G401.6 (cell line): ENCODE results near the gene SIGLEC11.
"Not testable (repeated sequence)": the region's sequence is repeated elsewhere in the genome, so short reads cannot be mapped to it uniquely, and the experiment has no call there.

Experiments used
- FAIRE-seq: peaks from 2 replicates; lab custom pipeline; 2012; peaks lifted over from hg19 to GRCh38; lab: Jason Lieb, UNC

Gene SIGLEC11

DNA sequence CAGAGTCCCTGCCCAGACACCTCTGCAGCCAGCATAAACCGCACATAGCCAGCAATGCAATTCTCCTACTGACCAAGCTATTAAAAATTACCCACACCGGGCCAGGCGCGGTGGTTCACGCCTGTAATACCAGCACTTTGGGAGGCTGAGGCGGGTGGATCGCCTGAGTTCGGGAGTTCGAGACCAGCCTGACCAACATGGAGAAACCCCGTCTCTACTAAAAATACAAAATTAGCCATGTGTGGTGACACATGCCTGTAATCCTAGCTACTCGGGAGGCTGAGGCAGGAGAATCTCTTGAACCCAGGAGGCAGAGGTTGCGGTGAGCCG, 36.1 kb downstream of the SIGLEC11 start:
- FAIRE-seq = not testable (repeated sequence)

DNA sequence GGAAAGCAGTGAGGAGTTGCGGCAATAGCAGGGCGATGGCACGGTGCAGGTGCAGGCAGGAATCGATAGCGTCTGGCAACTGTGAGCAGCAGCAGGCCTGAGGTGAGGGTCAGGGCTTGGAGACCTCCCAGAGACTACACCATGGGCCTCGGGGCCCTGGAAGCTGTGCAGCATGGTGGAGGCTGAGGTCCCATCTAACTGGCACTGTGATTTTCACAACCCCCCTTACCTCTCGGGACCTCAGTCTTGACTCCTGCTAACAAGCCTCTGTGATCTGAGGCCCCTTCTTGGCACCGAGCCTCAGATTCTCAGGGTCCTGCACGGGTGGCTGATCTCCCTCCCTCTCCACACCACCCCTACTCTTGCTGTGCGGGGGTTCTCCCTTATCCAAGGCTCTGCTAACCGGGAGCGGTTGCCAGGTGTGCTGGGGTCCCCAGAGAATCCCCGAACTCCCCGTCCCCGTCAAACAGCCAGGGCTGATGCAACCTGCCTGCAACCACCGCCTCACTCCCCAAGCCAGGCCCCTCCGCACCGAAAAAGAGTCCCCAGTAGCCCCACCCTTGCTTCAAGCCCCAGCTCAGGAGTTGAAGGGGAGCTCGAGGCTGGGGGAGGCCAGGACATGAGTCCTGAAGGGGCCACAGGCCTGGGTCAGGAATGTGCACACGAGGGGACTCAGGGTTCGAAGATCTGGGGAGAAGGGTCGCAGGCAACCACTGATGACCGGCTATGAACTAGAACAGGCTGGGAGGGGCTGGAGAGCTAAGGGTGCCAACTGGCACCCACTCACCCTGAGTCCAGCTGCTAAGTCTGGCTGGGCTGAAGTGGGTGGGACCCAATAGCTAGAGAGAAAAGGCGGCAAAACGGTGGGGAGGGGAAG, 36.7 kb downstream of the SIGLEC11 start:
- no peak for FAIRE-seq

DNA sequence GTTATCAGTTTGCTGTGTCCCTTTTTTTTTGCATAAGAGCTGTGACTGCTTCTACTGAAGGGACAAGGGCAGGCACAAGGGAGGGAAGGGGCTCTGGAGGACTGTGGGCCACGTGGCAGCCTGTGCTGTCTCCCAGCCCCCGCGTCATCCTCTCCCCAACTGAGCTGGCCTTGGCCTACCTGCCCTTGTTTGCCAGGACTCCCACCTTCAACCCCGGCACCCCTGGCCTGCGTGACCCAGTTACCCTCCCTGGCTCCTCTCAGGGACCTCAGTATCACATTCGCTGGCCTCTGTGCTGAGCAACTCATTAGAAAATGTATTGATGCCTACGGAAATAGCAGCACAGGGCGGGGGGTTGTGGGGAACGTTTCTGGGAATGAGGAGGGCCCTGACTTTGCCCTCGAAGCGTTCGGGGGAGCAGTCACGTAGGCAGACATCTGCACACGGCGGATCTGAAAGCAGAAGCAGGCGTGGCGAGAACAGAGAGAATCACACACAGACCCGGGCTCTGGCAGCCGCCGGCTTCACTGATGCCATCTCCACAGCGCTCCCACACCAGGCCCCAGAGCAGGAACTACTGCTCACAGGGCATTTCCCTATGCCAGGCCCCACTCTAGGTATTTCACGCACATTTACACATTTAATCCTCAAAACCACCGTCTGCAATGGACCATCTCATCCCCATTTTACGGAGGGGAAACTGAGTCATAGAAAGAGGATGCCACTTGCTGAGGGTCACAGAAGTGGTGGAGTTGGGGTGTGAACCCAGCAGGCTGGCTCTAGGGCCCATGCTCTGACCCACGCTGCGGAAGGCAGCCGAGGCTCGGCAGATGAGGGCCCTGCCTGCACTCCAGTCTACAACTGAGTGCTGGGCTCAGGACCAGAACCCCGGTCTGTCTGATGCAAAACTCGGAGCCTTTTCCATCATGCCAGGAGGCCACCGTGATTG, 37.6 kb downstream of the SIGLEC11 start:
- FAIRE-seq = no peak

DNA sequence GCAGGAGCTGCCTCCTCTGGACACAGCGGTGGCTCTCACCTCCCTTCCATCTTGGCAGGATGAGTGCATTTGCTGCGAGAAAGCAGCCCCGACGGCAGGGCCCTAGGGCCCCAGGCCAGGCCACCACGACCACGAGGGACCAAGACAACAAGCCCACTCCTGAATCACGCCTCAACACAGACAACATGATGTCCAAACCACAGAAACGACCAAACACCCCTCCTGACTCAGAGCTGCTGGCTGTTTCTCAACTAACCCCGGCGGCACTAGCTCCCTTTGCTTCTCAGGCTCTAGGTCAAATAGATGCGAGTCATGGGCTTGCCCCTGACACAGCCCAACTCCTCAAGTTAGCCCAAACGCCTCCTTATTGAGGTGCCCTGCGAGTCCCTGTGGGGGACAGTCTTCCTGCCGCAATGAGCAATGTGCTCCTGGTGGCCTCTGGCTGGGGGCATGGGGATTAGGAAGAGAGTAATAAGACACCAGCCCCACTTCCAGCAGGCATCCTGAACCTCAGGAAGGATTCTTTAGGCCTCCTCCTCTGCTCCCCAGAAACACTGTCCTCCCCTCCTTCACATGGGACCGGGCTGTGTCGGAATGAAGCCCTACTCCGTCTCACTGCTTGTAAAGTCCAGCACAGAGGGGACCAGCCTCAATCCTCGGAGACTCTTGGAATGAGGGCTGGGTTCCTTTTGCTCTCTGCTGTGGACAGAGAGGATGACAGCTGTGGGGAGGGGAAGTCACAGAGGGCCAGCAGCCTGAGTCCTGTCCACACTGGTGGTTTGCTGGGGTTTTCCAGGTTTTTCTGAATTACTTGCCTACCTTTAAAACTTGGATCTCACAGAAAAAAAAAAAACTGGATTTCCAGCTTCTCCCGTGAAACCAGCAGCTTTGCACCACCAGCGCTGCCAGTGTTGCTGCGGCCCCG, 38.8 kb downstream of the SIGLEC11 start:
- FAIRE-seq = no peak

DNA sequence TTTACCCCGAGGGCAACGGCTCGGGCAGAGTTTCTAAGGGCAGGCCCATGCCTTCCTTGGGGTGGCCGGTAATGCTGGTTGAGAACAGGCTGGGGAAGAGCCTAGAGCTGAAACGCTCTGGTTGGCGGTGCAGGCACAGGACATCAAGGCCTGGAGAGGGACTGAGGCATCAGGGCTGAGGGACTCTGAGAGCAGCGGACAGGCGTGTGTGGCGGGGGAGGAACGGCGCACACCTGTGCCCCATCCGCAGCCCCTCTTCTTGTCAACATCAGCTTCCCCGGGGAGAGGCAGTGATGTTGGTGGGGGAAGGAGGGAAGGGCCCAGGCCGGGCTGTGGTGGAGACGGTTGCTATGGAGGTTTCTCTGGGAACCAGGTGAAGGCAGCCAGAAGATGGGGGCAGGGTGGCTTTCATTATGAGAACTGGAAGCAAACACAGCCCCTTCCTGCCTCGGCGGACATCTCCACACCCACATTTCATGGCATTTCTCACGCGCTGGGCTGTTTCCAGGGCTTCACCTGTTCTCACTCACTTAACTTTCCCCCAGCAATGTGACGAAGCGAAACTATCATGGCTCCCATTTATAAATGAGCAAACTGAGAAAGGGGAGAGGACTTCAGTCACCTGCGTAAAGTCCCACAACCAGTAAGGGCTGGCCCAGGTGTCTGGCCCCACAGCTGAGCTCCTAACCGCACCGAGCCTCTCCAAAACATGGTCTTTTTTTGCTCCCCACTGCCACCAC, 40.2 kb downstream of the SIGLEC11 start:
- no peak for FAIRE-seq

DNA sequence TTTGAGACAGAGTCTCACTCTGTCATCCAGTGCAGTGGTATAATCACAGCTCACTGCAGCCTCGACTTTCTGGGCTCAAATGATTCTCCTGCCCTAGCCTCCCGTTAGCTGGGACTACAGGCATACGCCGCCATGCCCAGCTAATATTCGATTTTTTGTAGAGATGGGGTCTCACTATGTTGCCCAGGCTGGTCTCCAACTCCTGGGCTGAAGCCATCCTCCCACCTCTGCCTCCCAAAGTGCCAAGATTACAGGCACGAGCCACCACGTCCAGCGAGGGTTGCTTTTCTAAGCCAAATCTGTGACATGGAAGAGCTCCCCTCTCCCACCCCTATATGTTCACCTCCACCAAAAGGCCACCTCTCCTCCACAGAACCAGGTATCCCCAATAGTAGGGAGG, 42.9 kb downstream of the SIGLEC11 start:
- no peak for FAIRE-seq

DNA sequence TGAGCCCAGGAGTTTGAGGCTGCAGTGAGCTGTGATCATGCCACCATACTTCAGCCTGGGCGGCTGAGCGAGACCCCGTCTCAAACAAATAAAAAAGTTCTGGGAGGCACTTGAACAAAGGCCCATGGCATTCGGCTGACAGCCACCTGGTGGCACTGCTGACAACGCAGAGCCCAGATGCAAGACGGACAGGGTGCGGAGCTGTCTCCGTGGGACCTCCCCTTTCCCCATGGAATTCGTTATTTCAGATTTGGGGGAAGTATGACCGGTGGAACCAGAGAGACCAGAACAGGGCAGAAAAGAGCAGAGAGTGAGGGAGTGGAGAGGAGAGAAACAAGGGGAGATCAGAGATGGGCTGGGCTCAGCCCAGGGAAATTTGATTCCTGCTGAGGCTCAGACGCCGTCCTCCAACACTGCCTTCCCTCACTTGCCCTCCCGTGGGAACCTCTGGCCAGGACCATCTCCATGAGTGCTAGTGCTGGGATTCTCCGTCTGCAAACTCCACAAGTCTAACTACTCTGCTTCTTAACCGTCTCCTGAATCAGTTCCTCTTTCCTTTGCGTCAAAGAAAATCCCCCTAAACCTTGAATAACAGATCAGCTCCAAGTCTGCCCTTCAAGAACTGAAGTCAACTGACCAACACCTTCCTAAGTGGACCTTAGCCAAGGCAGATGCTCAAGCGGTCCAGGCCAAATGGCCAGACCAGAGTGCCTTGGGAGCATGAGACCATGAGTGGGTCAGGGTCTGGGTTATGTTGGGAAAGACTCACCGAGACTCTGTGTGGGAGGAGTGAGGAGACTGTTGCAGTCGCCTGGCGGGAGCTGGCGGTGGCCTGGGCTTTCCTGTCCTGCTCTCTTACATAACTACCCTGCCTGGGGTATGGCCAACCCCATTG, 43.9 kb downstream of the SIGLEC11 start:
- no peak for FAIRE-seq

DNA sequence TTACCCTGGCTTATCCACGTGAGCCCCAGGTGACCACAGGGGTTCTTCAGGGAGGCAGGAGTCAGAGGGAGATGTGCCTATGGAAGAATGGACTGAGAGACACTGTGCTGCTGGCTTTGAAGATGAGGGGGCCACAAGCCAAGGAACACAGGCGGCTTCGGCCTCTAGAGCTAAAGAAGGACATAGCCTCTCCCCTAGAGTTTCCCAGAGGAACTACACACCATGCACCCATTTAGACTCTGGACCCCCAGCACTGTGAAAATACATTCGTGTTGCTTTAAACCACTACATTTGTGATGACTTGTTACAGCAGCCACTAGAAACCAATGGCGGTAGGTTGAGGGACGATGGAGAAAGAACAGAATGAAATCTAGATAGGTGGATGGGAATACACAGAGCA, 45.7 kb downstream of the SIGLEC11 start:
- no peak for FAIRE-seq

DNA sequence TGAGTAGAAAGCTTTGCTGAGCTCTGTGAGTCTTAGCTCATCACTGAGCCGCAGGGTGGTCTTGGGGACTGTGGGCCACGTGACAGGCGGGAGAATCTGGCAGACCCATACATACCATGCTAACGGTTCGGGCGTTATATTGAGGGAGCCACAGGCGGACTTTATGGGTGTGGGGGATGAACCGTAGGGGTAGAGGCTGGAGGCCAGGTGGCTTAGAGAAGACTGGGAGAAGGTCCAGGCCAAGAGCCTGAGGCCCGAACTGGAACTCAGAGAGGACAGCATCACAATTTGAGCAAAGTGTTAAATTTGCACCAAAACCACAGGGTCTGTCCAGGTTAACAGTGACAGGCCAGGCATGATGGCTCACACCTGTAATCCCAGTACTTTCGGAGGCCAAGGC, 47.3 kb downstream of the SIGLEC11 start:
- no peak for FAIRE-seq

DNA sequence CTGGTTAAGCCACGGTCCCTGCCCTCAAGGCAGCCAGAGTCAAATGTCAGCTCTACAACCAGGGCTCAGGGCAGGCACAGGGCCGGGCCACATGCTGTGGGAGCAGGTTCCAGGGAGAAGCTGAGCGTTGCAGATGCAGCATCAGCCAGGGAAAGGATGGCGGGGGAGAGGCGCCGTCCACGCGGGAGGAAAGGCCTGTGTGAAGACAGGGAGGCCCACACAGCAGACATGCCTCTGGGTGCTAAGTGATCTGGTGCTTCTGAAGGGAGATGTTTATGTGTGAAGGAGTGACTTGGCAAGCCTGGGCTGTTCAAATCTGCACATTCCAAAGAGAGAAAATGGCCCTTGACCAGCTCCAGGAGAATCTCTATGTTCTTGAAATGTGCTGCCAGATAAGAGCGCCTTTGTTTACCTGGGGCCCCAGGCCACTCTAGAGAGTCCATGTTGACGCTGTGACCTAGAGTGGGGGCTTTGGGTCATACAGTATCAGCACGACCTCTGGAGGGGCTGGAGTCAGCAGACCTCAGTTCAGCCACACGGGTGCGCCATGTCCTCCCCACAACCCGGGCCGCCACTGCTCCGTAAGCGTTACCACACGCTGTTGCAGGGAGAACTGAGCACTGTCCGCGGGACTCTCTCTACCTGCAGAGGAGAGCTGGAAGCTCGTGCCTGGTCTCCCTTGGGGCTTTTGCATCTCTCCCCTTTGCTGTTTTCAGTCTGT, 47.8 kb downstream of the SIGLEC11 start:
- FAIRE-seq = no peak

DNA sequence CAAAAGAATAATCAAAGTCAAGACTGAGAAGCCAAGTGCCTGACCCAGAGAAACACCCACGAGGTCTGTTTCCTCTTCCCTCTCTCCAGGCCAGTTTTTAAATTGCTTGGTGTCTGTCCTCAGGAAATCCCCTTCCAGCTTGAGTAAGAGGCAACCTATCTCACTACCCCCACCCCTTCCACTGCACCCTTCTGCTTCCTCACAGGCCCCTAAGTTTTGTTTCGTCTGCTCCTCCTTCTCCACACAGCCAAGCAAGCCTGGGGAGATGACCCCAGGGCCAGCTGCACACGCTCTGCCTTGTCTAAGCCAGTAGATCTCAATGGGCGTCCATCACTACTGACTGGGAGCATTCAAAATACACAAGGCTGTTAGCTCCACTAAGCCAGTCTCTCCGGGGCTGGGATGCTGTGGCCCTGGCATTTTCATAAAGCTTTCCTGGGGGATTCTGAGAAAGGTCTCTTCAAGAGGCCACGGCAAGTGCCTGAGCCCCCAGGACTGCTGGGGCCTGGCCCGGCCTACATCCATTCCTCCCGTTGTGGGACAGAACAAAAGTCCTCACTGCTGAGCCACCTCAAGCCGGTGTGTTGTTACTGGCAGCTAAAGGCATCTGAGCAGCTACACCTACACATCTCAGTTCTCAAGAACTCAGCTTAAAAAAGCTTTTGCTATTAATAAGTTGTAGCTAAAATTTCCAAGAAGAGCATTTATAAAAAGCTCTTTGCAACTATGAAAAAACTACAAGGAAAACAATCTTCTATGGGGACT, 49.4 kb downstream of the SIGLEC11 start:
- no peak for FAIRE-seq

DNA sequence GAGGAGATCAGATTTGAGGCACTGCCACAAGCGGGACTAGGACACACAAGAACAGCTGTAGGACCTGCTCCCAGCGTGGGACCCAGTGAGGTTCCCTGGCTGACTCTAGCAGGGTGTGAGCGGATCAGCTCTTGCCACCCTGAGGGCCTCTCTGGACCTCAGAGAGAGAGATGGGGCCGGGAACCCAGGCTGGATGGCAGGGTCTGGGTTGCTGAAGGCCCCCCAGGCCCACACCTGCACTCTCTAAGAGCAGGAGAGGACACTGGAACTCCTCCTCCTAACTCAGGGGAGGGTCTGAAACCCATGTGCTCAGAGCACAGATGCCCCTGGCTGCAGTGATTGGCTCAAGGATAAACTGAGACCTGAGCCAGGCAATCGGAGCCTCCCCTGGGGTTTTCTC, 50.8 kb downstream of the SIGLEC11 start:
- FAIRE-seq = no peak

DNA sequence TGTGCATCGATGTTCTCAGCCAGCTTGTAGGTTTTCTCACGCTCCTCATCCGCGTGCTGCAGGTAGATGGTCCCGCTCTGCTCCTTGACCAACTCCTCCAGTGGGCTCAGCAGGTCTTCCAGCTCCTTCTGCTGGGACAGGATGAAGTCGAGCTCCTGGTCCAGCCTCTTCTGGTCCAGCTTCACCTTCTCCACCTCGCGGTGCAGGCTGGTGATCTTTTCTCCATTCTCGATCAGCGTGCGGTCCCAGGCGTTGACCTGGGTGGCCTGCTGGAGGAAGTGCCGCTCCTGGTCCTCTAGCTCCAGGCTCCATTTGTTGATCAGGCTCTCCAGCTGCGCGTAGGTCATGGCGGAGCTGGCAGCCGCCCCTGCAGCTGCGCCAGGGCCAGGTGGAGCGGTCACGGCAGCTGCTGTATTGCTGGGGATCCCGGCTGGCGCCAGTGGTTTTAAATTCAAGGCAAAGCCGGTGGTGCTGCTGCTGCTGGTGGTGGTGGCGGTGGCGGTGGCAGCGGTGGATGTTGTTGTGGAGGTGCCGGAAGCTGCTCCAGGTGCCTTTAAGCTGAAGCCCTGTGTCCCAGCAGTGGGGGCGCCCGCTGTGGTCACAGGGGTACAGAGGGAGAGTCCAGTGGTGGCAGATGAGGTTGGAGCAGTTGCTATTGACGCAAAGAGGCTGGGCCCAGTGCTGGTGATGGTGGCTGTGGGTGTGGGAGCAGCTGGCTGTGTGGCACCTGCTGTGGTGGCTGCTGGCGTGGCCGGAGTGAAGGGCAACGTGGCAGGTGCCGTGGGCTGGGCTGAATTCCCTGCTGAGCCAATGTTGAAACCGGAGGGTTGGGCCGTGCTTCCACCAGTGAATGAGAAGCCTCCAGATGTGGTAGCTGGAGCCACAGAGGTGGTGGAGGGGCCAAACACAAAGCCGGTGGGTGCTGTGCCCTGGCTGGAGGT, 52.2 kb downstream of the SIGLEC11 start:
- FAIRE-seq = no peak

DNA sequence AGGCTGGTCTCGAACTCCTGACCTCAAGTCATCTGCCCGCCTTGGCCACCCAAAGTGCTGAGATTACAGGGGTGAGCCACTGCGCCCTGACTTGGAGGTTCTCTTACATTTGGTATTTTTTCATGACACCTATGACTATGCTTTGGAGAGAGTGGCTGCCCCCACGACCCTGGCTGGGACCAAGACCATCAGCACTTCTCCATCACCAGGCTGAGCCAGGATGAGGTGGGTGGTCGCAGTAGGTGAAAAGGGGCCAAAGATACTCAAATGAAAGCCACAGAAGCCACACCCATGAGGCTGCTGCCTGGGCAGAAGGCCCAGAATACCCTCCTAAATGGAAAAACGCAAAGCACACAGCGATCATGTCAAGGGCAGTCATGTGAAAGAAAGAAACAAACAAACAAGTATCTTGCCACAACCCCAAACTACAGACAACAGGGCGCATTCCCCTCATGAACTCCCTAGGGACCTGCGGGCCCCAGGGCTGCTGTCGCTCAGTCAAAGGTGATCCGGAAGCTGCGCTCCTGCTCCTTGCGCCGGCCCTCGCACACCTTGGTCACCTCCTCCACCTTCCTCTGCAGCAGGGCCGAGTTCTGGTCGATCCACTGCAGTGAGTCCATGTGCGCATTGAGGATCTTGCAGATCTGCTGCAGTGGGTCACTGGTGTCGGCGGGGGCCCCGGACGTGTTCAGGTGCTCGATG, 53.1 kb downstream of the SIGLEC11 start:
- no peak for FAIRE-seq

DNA sequence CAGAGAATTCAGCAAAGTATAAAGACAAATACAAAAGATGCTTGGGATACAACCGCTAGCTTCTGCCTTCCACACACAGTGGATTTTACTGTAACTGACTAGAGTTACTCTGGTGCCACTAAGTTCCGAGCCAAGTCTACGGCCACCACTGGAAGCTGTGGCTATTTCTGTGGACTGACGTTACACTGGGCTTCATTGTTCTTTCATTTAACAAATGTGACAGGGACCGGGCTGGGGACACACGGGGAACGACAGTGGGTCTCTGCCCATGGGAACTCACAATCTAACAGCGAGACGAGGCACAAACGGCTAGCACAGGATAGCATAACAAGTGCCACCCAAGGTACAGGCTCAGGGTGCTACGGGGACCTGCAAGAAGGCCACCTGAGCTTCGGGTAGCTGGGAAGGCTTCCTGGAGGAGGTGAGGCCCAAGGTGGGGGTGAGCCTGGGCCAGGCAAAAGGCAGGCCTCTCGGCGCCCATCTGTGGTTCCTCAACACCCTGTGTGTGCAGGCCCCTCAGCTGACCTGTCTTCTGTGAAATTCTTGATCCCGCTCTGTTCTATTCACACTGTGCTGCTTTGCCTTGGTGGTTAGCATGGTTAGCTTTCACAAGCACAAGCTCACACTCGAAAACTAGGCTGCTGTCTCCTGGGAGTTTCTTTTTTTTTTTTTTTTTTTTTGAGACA, 54.0 kb downstream of the SIGLEC11 start:
- FAIRE-seq = no peak

DNA sequence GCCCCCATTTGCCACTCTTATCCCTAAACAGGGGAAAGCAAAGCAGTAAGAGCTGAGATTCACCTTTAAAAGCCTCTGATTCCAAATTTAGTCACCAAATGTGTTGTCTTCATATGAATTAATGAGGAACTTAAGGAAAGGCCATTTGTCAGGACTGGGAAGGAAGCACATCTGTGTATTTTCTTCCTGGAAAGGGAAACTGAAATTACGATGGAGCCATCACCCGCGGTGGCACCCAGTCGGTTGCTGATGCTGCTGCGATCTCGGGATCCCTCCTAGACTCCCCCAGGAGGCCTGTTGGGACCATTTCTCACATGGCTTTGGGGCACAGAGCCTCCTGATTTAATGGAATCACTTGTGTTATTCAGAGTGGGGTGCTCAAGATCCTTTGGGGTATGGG, 56.8 kb downstream of the SIGLEC11 start:
- no peak for FAIRE-seq
